Midbrain (tissue), 1 donor: Measurements from ENCODE around the gene TM4SF18.

Source experiments
- DNase-seq: peaks from one replicate; lab custom pipeline; 2025; lab: John Stamatoyannopoulos, UW

Gene TM4SF18

DNA sequence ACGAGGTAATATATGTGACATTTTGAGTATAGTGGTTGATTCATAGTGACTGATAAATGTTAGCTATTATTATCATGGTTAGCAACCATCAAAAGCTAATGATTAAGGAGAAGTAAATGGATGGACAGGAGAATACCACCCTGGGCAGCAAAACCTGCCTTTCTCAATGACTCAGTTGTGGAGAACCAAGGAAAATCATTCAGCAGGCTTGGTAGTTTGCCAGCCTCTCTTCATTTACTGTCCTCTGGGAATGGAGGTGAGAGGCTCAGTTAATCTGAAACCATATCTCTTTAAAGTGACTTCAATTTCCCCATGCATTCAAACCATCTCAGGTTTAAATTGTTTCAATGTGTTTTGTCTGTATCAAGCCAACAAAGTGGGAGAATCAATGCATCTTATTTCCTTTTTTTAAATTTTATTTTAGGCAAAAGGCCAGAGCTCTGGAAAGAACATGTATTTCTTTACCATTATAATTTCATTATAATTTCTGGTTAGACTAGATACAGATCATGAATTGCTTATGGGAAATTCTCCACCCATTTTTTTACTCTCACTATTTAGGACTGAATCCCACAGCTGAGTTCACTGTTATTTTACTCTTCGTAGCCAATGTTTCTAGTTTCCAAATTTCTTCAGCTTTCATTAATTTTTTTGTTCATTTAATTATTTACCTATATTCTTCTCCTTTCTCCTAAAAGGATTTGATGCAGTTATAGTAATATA, 2.7 kb downstream of the TM4SF18 start:
- DNase-seq: no peak

- DNase-seq: no peak
Measured at GRCh38 chr3:149327156-149327555, 6.3 kb downstream of the TM4SF18 start.

DNA sequence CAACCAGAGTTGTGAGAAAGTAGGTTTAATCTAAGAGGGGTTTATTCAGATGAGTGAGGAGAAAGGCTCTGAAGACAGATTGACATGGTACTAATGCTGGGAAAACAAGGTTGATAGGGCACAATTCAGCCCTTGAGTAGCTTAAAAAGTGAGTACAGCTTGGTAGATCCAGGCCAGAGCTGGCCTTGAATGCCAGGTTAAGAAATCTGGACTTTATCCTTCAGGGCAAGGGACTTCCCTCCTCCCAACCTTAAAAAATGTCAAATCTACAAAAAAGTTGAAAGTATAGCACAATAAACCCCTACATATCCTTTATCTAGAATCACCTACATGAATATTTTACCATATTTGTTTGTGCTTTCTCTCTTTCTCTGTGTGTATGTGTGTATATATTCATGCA, 7.9 kb downstream of the TM4SF18 start:
- no peak for DNase-seq

DNA sequence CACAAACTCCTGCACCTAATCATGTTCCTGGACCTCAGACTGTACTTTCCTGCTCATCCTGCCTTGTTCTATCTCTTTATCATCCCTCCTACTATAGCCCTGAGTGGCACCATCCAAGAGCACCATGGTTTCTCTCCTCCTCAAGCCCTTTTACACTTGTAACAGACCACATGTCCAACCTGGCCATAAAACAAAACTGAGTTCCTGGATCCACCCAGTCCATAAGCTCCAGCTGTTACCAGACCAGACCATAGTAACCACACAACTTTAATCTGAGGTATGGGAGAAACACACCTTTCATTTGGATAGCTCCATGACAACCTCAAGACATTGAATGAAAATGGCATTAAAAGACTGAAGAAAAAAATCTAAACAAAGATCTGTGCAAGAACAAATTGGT, 9.1 kb downstream of the TM4SF18 start:
- DNase-seq: no peak

DNA sequence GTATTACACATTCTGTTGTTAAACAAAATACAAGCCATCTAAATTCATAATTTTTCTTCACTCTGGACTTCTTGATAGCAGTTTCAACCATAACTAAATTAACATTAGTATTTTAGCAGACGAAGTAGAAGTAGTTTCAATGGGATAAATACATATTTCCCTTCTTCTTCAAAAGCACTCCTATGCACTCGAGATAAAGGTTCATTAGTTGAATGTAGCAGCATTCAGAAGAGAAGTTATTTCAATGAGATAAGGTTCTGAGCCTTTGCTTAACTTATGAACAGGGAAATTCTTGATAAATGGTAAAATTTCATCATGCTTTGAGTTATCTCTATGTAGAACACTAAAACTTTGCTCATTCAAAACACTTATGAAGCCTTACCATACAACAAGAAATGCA, 11.8 kb downstream of the TM4SF18 start:
- no peak for DNase-seq

- DNase-seq: no peak
Measured at GRCh38 chr3:149321136-149321535, 12.3 kb downstream of the TM4SF18 start.

DNA sequence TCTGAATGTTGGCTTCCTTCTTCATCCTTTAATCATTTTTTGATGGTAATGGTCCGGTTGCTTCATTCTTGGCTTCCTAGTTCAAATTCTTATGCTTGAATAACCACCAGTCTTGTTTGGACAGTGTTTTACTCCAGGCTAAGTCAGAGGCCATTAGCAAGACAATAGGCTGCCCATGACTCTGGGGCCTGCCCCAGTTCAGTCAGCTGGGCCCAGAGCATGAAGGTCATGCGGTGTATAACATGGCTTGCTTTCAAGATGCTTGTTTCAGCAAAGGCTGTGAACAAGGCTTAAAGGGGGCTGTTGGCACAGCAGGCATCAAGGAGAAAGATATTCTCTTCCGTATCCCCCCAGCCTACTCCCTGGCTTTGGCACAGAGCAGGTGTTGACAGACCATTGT, 13.7 kb downstream of the TM4SF18 start:
- no peak for DNase-seq

- DNase-seq: no peak
Measured at GRCh38 chr3:149317072-149317471, 16.4 kb downstream of the TM4SF18 start.

GRCh38 chr3:149316437-149316836, 17.0 kb downstream of the TM4SF18 start:
- DNase-seq: no peak

DNA sequence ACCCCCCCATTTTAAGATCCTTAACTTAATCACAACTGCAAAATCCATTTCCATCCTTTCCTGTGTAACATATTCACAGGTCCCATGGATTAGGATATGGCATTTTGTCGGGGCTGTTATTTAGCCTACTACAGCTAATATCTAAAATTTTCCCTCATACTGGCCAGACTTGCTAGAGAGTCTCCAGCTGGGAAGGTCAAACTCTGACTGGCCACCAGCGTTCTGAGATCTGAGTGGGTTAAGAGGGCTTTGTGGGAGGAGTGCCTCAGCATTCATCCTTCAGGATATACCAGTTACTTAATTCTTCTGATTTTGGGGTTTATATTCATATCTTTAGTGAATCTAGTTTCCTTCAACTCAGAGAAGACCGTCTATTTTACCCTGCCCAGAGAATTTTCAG, 17.7 kb downstream of the TM4SF18 start:
- no peak for DNase-seq

DNA sequence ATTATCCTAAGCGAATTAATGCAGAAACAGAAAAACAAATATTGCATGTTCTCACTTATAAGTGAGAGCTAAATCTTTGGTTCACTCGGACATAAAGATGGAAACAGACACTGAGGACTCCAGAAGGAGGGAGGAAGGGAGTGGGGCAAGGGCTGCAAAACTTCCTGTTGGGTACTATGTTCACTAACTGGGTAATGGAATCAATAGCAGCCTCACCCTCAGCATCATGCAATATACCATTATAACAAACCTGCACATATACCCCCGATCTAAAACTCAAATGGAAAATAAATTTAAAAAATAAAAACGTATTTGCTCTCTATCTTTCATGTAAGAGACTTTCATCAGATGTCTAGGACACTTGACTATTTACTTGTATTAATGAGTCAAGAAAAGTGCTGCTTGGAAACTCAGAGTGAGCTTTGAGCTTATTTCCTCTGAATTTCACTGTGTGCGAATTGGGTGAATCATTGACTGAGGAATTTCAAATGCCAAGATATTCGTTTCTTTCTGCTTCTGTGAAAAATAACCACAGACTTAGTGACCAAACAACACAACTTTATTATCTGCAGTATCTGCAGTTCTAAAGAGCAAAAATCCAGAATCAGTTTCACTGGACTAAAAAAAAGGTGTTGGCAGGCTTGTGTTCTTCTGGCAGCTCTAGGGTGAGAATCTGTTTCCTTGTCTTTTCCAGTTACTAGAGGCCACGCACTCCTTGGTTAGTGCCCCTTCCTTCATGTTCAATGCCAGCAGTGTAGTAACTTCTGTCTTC, 18.4 kb downstream of the TM4SF18 start:
- no peak for DNase-seq

DNA sequence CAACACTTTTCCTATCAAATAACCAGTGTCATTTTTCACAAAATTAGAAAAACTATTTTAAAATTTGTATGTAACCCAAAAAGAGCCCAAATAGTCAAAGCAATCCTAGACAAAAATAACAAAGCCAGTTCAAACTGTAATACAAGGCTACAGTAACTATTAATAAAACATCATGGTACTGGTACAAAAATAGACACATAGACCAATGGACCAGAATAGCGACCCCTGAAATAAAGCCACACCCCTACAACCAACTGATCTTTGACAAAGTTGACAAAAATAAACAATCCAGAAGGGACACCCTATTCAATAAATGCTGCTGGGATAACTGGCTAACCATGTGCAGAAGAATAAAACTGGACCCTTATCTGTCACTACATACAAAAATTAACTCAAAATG, 19.9 kb downstream of the TM4SF18 start:
- no peak for DNase-seq

GRCh38 chr3:149310796-149311534, 22.5 kb downstream of the TM4SF18 start:
- no peak for DNase-seq

- no peak for DNase-seq
Measured at GRCh38 chr3:149307435-149307783, 26.0 kb downstream of the TM4SF18 start.

DNA sequence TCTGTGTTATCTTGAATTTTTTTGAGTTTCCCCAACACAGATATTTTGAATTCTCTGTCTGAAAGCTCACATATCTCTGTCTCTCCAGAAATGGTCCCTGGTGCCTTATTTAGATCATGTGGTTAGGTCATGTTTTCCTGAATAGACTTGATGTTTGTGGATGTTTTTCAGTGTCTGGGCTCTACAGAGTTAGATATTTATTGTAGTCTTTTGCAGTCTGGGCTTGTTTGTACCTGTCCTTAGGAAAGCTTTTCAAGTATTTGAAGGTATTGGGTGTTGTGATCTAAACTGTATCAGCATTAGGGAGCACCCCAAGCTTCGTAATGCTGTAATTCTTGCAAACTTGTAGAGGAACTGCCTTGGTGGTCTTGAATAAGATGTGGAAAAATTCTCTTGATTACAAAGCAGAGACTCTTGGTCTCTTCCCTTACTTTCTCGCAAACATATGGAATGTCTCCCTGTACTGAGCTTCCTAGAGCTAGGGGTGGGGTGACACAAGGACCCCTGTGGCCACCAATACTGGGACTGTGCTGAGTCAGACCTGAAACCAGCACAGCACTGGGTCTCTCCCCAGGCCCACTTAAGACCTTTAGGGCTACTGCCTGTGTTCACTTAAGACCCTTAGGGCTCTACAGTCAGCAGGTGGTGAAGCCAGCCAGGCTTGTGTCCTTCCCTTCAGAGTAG, 26.5 kb downstream of the TM4SF18 start:
- DNase-seq: no peak

DNA sequence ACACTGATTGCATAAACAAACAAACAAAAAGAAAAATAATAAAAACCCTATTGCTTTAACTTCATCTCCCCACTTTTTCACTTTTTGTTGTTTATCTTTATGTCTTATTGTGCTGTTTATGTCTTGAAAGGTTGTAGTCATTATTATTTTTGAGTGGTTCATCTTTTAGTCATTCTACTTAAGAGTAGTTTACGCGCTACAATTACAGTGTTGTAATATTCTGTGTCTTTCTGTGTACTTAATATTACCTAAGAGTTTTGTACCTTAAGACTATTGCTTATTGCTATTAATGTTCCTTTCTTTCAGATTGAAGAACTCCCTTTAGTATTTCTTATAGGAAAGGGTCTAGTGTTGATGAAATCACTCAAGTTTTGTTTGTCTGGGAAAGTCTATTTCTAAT, 28.1 kb downstream of the TM4SF18 start:
- no peak for DNase-seq

DNA sequence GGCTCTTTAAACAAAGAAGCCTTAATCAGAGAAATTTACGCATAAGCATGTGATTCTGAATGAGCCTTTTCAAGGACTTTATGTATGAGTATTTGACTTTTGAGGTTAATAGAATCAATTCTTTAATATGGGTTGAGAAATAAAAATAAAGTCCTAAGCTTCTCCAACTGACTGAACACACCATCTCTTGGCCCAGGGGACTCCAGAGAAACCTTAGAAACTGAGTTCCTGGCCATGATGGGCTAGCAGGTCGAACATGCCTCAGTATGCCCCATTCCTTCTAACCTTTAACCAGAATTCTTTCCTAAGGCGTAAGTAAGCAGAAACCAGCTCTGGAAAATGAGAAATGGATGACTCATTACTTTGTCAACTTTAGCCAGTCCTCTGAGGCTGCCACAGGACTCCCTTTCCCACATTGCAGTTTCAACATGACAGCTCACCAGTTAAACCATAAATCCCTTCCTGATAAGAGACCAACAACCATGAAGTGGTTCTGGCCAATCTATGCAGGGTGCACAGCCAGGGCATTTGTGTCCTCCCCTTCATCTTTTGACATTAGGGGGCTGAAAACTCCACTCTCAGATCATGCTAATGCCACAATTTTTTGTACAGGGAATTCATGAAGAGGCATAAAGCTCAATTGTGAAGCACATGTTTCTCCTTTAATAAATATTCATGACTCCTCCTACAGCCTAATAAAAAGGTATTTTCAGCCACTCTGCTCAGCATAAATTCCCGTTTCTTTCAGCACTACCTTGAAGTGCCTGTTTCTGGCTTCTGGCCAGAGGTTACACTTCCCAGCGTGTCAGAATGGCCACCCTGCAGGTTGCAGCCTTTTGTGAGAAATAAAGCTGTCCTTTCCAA, 33.3 kb downstream of the TM4SF18 start:
- DNase-seq: no peak

- no peak for DNase-seq
Measured at GRCh38 chr3:149296972-149297371, 36.5 kb downstream of the TM4SF18 start.

DNA sequence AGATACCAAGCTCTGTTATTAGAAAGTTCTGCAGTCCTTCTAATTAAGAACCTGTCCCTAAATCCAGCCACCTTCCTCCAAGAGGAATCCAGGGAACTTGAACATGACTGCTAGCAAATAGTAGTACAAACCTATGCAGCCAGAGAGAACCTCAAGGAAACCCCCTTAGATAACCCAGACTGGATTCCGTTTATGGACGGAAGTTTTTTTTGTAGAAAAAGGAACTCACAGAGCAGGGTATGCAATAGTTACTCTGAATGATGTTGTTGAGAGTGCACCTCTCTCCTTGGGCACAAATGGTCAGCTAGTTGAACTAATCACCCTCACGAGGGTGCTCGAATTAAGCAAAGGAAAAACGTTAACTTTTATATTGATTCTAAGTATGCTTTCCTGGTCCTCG, 40.8 kb downstream of the TM4SF18 start:
- DNase-seq: no peak

DNA sequence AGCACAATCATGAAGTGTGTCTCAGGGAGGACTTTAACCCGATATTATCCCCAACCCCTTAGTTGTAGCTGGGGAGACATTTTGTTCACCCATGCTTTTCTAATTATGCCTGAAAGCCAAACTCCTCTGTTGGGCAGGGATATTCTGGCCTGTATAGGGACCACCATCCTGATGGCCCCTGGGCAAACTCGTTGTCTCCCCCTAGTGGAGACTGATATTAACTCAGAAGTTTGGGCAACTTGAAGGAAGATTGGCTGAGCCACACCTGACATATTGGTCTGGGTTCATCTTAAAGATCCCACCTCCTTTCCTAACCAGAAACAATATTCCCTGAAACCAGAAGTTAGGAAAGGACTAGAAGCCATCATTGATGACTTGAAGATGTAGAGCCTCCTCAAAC, 42.3 kb downstream of the TM4SF18 start:
- DNase-seq: no peak

DNA sequence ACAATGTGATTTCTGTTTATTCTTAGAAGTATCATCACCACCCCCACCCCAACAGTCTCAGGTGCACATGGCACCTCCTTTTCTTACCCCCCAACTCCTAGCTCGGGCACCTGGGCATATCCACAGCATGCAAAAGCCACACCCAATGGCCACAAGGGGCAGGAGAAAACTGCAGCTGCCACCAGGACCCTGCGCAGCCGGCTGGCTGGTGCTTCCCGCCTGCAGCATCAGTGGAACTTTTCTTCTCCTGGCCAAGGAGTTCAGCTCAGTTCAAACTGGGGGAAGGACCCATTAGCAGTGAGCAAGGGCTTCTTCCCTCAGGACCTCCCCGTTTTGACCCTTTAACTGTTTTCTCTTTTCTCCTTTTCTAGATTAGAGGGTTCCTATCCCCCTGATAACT, 44.8 kb downstream of the TM4SF18 start:
- no peak for DNase-seq

DNA sequence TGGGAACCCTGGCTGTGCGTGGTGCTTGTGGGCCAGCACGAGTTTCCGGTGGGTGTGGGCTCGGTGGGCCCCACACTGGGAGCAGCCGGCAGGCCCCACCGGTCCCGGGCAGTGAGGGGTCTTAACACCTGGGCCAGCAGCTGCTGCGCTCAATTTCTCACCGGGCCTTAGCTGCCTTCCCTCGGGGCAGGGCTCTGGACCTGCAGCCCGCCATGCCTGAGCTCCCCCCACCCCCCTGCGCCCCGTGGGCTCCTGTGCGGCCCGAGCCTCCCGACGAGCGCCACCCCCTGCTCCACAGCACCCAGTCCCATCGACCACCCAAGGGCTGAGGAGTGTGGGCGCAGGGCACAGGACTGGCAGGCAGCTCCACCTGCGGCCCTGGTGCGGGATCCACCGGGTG, 49.4 kb downstream of the TM4SF18 start:
- DNase-seq: no peak
